ENCODE data around the gene PIGU. TPM values are rescaled to one million over a fixed set of nuclear protein-coding genes. Genes with fewer than 3 reads are reported as not detected.

PIGU gene
- total and polyA plus RNA-seq, 5 experiments from 2014 or later: 11.4 to 25.4 (median 18.3) TPM

GRCh38 chr20:34577061-34577460, 99.8 kb downstream of the PIGU start:
- no peak for DNase-seq
- Mint-ChIP-seq H3K36me3 (peaks cover 0 to 57% (median 24%) of the 10 kb centered on the region in 3 donors), H3K27me3 (no peaks in the 10 kb centered on the region), H3K9me3 (no peaks in the 10 kb centered on the region), H3K27ac (no peak overlapping the region), H3K4me1 (peaks cover 6 to 14% (median 7%) of the 10 kb centered on the region in 4 donors), H3K4me3 (no peak overlapping the region)
- no peak for ATAC-seq
- POLR2A ChIA-PET: no interaction called here

DNA sequence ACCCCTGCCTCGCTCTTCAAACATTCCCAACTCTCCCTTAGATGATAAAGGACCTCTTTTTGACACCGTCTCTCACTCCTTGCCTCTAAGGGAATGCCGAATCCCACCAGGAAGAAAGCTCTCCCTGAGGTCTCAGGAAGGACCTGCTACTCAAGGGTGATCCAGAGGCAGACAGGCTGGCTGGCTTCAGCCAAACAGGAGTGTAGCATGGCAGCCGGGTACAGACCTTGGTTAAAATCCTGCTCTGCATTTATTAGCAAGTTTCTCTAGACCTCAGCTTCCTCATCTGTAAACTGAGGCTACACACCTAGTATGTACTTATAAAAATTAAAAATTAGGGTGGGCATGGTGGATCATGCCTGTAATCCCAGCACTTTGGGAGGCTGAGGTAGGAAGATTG, 101.1 kb downstream of the PIGU start:
- H3K36me3 Mint-ChIP-seq: peaks cover 0 to 56% (median 18%) of the 10 kb centered on the region in 3 donors
- DNase-seq: no peak

DNA sequence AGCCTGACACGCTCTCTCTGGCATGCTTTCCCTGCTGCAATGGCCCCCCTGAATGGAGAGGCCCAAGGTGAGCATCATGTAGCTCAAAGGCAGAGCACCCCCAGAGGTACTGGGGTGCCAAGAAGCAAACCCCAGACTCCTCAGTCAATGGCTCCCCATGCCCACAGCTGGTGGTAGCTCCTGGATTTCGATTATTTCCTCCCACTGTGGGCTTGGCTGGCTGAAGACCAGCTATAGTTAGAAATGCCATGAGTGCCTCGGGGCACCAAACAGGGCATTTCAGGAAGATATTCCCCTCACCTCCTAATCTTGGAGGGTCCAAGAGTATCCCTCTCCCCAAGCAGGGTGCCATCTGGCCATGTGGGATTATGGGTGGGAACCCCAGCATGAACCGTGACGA, 101.6 kb downstream of the PIGU start:
- no peak for ATAC-seq

More for the DNA sequence above, 101.1 kb downstream of the PIGU start:
- H3K27ac Mint-ChIP-seq: peak overlapping the region in 2 of 10 donors; percentile 57 to 75
- no peak for ATAC-seq
- POLR2A ChIA-PET: no interaction called here
- H3K9me3 Mint-ChIP-seq: no peaks in the 10 kb centered on the region
- no peaks in the 10 kb centered on the region for H3K27me3 Mint-ChIP-seq
- no peak overlapping the region for H3K4me3 Mint-ChIP-seq
- peaks cover 4 to 20% (median 6%) of the 10 kb centered on the region in 4 donors for H3K4me1 Mint-ChIP-seq

DNA sequence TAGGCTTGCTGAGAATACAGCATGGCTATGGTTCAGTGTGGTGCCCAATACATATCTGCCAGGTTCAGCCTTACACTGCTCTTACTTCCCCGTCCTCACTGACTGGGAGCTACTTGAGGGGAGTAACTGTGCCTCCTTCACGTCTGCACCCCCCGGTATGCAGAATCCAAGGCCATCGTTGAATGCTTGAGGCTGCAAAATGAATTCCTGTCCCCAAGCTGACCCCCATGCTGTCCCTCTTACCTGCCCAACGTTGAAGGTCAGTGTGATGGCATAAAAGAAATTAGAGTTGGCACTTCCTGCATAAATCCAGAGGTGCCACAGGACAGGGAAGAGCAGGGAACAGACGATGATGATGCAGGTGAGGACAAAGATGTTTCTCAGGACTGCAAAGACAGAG, 102.0 kb downstream of the PIGU start:
- Mint-ChIP-seq H3K27ac (peak overlapping the region in 1 of 10 donors; percentile 16), H3K4me1 (peaks cover 0 to 11% (median 0%) of the 10 kb centered on the region in 4 donors), H3K9me3 (no peaks in the 10 kb centered on the region), H3K4me3 (no peak overlapping the region), H3K36me3 (peaks cover 0 to 51% (median 18%) of the 10 kb centered on the region in 3 donors), H3K27me3 (no peaks in the 10 kb centered on the region)
- POLR2A ChIA-PET: no interaction called here
- ATAC-seq: no peak
- no peak for DNase-seq

More for the DNA sequence above, 101.6 kb downstream of the PIGU start:
- Mint-ChIP-seq H3K36me3 (peaks cover 0 to 53% (median 18%) of the 10 kb centered on the region in 3 donors), H3K27me3 (no peaks in the 10 kb centered on the region), H3K4me1 (peaks cover under 1 to 15% (median 2%) of the 10 kb centered on the region in 4 donors), H3K4me3 (no peak overlapping the region), H3K9me3 (no peaks in the 10 kb centered on the region), H3K27ac (peak overlapping the region in 1 of 10 donors; percentile 15)
- DNase-seq: no peak
- POLR2A ChIA-PET: no interaction called here

- Mint-ChIP-seq H3K27ac (peak overlapping the region in 4 of 10 donors; percentile 16 to 72 (median 63)), H3K9me3 (no peaks in the 10 kb centered on the region), H3K36me3 (peaks cover 0 to 48% (median 18%) of the 10 kb centered on the region in 3 donors), H3K27me3 (no peaks in the 10 kb centered on the region), H3K4me1 (peaks cover 0 to 7% (median 0%) of the 10 kb centered on the region in 4 donors), H3K4me3 (no peak overlapping the region)
- ATAC-seq (no peak), DNase-seq (no peak)
- POLR2A ChIA-PET: no interaction called here
These were observed 102.5 kb downstream of the PIGU start for GRCh38 chr20:34574426-34574825.

DNA sequence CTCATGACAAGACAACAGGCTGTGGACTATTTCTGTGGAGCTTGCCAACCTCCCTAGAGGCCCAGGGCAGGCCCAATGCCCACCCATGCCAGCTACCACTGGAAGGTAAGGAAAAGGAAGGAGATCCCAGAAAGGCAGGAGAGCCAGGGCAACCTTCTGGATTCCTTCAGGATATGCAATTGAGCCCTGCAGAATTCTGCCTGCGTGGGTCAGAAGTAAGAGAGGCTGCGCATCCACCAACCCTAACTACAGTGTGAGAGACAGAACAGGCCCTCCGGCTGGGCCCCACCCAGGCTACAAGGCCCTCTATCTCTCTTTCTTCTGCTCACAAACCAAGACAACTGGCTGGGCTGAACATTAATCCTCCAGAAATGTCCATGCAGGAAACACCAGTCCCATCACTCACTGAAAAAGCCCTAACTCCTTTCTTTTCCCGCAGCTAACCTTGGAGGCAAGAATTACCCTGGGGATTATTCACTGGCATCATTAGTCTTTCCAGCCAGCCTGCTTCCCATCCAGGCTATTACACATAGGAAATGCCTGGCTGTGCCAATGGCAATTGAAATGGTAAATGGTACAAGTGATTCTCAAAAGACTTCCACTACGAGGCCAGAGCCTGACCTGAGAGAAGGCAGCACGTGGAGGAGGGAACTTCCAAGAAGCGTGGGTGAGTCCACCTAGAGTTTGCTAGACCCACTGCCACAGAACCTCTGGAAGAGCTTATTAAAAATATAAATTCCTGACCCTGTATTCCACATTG, 103.2 kb downstream of the PIGU start:
- DNase-seq (no peak), ATAC-seq (no peak)
- H3K9me3 Mint-ChIP-seq: no peaks in the 10 kb centered on the region
- no peaks in the 10 kb centered on the region for H3K27me3 Mint-ChIP-seq
- POLR2A ChIA-PET: no interaction called here
- H3K4me3 Mint-ChIP-seq: no peak overlapping the region
- peaks cover 0 to 6% (median 0%) of the 10 kb centered on the region in 4 donors for H3K4me1 Mint-ChIP-seq
- peak overlapping the region in 3 of 10 donors; percentile 7 to 47 (median 15) for H3K27ac Mint-ChIP-seq
- peaks cover 0 to 45% (median 16%) of the 10 kb centered on the region in 3 donors for H3K36me3 Mint-ChIP-seq

DNA sequence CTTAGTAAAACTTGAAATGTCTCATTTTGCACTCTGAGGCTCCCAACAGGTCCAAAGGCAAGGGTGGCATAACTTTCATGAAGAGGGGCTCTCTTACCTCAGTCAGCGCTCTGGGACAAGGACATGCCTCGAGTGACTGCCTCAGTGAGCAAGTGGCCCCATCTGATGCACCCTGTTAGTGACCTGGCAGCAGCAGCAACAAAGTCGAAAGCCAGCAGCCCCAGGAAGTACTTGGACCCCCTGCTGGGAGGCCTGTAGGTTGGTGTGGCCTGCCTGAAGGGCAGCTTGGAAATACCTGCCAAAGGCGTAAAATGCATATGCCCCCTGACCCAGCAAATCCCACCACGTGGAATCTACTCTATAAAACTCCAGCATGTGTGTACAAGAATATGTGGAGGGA, 105.1 kb downstream of the PIGU start:
- no peak overlapping the region for H3K4me3 Mint-ChIP-seq
- ATAC-seq (no peak), DNase-seq (no peak)
- peaks cover 0 to 46% (median 11%) of the 10 kb centered on the region in 3 donors for H3K36me3 Mint-ChIP-seq
- peak overlapping the region in 3 of 10 donors; percentile 29 to 82 (median 31) for H3K27ac Mint-ChIP-seq
- peaks cover 0 to 6% (median 0%) of the 10 kb centered on the region in 4 donors for H3K4me1 Mint-ChIP-seq
- no peaks in the 10 kb centered on the region for H3K27me3 Mint-ChIP-seq
- POLR2A ChIA-PET: no interaction called here
- H3K9me3 Mint-ChIP-seq: no peaks in the 10 kb centered on the region

GRCh38 chr20:34570859-34571306, 106.0 kb downstream of the PIGU start:
- DNase-seq: no peak
- POLR2A ChIA-PET: no interaction called here
- H3K9me3 Mint-ChIP-seq: no peaks in the 10 kb centered on the region
- H3K36me3 Mint-ChIP-seq: peaks cover 0 to 47% (median 11%) of the 10 kb centered on the region in 3 donors
- H3K27me3 Mint-ChIP-seq: no peaks in the 10 kb centered on the region
- no peak overlapping the region for H3K4me3 Mint-ChIP-seq
- H3K4me1 Mint-ChIP-seq: peaks cover 0 to 6% (median 0%) of the 10 kb centered on the region in 4 donors
- peak overlapping the region in 6 of 10 donors; percentile 17 to 70 (median 51) for H3K27ac Mint-ChIP-seq
- ATAC-seq: no peak

- Mint-ChIP-seq H3K27ac (no peak overlapping the region), H3K9me3 (no peaks in the 10 kb centered on the region)
- DNase-seq: no peak
These were observed 107.3 kb downstream of the PIGU start for GRCh38 chr20:34569598-34569997.

DNA sequence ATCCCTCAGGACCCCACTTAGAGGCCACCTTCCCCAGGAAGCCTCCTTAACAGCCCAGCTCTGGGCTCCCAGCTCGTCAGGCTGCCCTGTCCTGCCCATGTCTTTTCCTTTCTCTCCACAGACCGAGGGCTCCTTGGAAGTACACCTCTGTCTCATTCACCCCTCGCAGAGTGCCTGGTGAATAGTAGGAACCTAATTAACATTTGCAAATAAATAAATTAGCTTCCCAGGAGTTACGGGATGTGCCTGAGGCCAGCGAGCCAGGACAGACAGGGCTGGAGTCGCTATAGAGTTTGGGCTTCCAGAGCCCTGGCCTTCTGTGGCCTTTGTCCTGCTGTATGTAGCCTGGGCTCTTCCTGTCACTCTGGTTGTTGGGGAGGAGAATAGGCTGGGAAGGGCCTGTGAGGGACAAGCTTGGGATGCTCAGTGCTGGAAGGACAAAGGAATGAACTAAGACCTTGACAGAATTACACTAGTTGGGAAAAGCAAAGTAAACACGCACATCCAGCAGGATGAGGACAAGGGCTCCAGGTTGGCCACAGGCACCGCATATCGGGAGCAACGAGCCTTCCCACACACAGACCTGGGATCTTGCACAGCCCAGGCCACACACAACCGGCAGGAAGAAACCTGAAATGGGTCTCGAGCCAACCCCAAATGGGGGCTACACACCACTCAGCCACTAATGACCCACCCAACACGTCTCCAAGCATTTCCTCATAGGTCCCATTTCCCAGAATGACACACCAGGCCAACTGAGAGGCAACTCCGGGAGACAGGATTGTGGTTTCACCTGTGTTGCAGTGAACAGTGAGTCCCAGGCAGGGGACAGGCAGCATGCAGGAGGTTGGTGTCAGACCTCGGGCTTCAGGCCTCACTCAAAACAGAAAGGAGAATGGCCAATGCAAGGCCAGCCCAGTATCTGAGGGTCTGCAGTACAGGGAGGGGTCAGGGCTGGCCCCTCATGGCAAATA, 108.7 kb downstream of the PIGU start:
- POLR2A ChIA-PET: no interaction called here
- H3K4me3 Mint-ChIP-seq: no peak overlapping the region
- no peak for ATAC-seq
- H3K27ac Mint-ChIP-seq: peak overlapping the region in 3 of 10 donors; percentile 20 to 70 (median 41)
- no peak for DNase-seq
- peaks cover 0 to 28% (median 2%) of the 10 kb centered on the region in 3 donors for H3K36me3 Mint-ChIP-seq
- H3K27me3 Mint-ChIP-seq: no peaks in the 10 kb centered on the region
- peaks cover 0 to 6% (median 0%) of the 10 kb centered on the region in 4 donors for H3K4me1 Mint-ChIP-seq
- no peaks in the 10 kb centered on the region for H3K9me3 Mint-ChIP-seq

More at GRCh38 chr20:34569598-34569997, 107.3 kb downstream of the PIGU start:
- POLR2A ChIA-PET: no interaction called here
- Mint-ChIP-seq H3K4me3 (no peak overlapping the region), H3K36me3 (peaks cover 0 to 38% (median 11%) of the 10 kb centered on the region in 3 donors), H3K4me1 (peaks cover 0 to 6% (median 0%) of the 10 kb centered on the region in 4 donors), H3K27me3 (no peaks in the 10 kb centered on the region)
- ATAC-seq: no peak

GRCh38 chr20:34566978-34567891, 109.7 kb downstream of the PIGU start:
- POLR2A ChIA-PET: no interaction called here
- no peak for DNase-seq
- Mint-ChIP-seq H3K27me3 (no peaks in the 10 kb centered on the region), H3K36me3 (peaks cover 0 to 27% (median 2%) of the 10 kb centered on the region in 3 donors), H3K4me1 (peaks cover 0 to 6% (median 1%) of the 10 kb centered on the region in 4 donors), H3K4me3 (no peak overlapping the region), H3K27ac (peak overlapping the region in 1 of 10 donors; percentile 21), H3K9me3 (no peaks in the 10 kb centered on the region)
- ATAC-seq: no peak

- ATAC-seq: no peak
- Mint-ChIP-seq H3K9me3 (no peaks in the 10 kb centered on the region), H3K27ac (no peak overlapping the region), H3K4me3 (no peak overlapping the region), H3K36me3 (peaks cover 0 to 14% (median 0%) of the 10 kb centered on the region in 3 donors), H3K27me3 (no peaks in the 10 kb centered on the region), H3K4me1 (peaks cover 0 to 9% (median under 1%) of the 10 kb centered on the region in 4 donors)
- no peak for DNase-seq
- POLR2A ChIA-PET: no interaction called here
These were observed 112.1 kb downstream of the PIGU start for GRCh38 chr20:34564833-34565232.
